ENCODE data around the gene HLA-DRA.

HLA-DRA gene

DNA sequence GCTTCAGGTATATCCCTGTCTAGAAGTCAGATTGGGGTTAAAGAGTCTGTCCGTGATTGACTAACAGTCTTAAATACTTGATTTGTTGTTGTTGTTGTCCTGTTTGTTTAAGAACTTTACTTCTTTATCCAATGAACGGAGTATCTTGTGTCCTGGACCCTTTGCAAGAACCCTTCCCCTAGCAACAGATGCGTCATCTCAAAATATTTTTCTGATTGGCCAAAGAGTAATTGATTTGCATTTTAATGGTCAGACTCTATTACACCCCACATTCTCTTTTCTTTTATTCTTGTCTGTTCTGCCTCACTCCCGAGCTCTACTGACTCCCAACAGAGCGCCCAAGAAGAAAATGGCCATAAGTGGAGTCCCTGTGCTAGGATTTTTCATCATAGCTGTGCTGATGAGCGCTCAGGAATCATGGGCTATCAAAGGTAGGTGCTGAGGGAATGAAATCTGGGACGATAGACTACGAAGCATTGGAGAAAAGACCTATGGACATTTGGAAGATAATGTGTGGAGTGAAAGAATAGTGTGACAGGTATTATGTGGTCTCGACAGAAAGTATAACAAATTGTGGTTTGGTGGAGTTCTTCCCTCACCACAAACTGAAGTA, at the start of gene HLA-DRA:
HLA-DRA (plus strand) TSS at position 286 of the 613 bp plus-strand sequence; CDS start at position 350, 64 bp downstream.
- peak; percentile 29 for DNase-seq

DNA sequence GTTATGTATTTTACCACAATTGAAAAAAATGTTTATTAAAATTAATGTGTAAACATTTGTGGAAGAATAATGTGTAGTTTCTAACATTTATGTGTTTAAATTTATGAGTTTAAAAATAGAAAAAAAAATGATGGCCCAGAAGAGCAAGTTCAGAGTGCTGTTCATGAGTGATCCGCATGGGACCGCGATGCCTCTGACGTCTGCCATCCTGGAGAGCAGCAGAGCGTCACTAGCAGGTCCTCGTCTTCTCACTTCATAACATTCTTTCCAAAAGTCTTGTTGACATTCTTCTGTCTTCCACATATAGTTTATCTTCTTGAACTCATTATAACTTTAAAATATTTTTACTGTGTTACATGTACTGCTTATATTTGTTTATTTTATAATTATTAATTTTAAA, 48.2 kb upstream of the HLA-DRA start:
- DNase-seq, result no peak

DNA sequence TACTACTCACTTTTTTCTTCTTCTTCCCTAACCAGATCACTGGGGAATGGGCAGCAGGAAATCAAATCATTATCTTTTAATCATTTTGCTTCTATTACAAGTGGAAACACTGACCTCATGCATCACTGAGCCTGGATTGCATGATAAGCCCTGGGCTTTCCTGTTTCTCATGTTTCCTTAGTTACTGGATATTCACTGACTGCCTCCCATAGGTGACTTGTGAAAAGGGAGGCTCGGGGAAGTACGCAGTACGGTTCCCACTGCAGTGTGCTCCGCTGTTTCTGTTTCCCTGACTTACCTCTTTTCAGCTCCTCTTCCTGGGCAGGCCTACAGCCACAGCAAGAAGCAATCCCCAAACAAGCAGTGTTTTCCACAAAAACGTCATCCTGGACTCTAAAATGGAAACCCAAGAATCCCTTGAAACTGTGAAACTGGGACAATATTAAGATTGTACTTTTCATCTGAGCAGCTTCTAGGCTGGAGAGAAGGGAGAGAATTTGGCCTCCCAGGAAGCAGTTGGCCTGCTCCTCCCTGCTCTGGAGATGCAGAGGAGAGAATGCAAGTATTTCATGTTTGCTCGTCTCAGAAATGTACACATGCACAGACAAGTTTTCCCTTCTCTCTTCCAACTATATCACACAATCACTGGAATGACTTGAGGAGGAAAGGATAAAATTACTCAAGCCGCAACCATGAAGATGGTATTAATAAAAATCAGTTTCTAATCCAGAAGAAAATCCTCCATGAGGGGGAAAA, 45.8 kb upstream of the HLA-DRA start:
- no peak for DNase-seq

DNA sequence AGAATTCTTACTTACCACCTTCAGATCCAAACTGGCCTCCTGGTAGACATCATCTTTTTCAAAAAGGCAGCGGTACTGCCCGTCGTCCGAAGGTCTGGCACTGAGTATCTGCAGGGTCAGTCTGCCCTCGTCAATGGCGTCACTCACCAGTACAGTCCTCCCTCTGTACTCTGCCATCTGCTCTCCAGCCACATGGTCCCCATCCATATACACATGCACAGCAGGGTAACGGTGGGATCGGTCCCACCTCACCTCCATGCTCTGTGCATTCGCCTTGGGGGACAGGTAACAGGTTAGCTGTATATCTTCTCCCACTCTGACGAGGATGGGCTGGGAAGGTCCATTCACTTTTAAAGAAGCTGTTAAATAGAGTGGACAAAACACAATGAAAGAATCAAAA, 43.7 kb upstream of the HLA-DRA start:
- DNase-seq, result no peak

DNA sequence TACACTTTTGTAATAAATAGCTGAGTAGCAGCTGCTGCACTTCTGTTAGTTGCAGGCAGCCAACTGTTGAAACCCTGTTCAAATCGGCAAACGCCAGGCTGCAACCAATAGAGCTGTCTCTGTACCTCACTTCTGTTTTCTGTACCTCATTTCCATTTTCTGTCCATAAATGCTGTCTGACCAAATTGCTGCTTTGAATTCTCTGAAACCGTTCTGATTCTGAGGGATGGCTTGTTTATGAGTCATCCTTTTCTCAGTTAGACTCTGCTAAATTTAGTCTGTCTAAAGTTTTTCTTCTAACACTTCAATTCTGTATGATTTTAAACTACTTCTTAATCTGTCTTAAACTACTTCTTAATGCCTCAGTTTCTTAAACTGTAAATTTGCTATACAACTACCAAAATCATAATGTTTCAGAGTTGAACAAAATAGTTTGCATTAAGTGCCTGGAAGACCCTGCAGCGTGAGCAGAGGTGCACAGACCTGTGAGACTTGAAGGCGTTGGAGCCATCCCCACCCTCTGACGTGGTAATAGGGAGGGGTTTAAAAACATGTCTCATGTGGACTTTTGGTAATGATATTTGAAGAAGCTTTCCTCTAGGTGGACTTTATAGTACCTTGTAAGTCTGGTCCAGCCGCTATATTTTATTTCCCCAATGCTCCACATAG, 42.3 kb upstream of the HLA-DRA start:
- DNase-seq, result no peak

DNA sequence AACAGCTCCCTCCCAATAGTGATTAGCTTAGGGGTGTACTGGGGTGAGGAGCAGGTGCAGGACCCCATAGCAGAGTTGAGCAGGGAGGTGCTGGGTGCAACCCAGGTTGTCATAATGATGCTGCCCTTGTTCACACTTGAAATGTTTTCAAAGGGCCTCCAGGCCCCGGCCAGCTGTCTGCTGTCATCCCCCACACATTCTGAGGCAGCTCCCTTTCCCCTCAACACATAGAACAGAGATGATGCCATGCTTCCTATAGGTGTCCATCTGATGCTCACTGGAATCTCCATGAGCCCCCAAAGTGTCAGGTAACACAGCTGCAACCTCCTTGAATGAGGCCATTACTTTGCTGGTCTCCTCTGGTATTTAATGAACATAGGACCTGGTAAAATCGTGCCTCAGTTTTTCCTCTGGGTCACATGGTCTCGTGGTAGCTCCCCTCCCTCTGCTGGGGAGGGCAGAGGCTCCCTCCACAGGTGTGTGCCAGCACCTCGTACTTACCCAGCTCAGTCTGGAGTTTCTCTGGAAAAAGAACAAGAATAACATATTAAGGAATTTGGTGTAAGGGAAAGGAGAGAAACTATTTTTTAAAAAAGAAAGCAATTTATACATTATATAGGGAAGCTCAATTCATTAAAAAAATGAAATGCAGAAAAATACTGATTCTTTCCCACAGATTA, 38.3 kb upstream of the HLA-DRA start:
- no peak for DNase-seq

DNA sequence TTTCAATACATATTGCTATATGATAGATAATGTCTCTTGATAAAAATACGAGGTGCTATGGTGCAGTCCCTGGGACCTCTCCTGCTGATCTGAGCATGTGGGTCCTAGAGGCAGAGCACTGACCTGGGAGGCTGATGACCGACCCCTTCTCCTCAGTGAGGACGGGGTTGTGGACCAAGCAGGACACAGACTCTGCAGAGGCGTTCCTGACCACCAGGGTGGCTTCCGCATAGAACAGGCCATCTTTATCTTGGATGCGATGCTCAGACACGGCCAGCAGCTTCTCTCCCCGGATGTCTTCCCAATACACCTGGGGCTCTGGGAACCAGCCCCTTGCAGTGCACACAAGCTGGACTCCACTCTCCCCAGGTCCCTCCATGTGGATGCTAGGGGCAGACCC, 36.9 kb upstream of the HLA-DRA start:
- no peak for DNase-seq

DNA sequence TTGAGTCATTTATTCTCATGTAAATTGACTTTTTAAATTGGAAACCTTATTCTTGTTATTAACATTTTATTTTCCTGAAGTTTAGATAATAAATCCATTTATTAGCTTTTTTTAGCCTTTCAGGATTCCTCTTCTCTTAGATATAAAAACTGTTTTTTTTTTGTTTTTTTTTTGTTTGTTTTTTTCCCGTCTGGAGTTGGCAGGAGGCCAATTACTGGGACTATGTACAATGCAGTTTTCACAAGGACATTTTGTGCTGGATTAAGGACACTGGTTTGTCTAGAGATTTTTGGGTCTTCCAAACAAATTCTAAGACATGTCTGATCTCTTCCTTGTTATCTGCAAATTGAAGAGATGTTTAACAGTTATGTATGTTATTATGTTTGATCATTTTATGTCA, 34.0 kb upstream of the HLA-DRA start:
- DNase-seq, result no peak

DNA sequence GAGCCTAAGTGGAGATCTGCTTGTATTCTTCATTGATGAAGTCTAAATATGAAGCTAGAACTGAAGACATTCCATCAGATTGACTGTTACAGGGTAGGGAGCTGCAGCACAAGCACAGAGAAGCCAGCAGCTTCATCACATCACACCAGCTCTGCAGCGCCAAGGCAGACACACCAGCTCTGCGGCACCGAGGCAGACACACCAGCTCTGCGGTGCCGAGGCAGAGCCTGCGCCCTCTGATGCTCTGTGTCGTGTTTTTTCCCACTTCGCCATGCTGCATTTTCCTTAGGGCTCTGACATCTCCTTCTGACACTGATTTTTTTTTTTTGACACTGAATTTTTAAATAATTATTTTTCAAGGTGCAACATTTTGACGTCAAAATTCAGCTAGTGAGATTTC, 33.5 kb upstream of the HLA-DRA start:
- no peak for DNase-seq

DNA sequence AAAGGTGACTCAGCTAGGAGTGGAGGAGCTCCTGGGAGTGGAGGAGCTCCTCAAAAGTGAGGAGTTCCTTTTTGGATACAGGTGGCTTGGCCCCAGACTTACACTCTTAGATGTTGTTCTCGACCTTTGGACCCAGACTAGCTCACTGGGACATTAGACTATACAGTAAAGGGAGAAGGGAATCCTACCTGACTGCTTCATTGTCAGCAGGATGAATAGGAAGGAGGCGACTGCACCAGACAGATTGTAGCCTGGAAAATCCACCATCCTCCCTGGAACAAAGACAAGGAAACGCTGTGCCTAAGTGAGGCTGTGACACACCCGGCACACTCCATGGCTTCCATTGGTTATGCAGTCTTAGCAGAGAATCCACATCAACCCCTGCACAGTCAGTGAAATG, 32.8 kb upstream of the HLA-DRA start, which contains the start of gene BTNL2:
BTNL2 (minus strand) TSS at position 325 of the 400 bp plus-strand sequence; CDS start at position 267, 58 bp downstream.
- DNase-seq, result no peak

DNA sequence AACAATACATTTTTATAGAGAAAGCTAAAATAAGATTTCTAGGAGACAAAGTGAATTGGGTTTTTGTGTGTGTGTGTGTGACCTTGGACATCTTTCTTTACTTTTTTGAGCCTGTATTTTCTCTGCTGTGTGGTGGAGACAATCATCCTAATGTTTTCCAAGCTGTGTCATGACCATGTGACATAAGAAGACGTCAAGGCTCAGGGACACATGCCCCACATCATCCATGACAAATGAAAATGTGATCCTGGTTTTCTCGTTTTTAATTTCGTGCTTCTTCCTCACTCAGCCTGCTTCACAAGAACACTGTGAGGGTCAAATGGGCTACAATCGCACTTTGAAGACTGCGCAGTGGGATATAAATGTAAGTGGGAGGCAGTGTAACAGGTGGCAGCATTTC, 28.8 kb upstream of the HLA-DRA start:
- no peak for DNase-seq

DNA sequence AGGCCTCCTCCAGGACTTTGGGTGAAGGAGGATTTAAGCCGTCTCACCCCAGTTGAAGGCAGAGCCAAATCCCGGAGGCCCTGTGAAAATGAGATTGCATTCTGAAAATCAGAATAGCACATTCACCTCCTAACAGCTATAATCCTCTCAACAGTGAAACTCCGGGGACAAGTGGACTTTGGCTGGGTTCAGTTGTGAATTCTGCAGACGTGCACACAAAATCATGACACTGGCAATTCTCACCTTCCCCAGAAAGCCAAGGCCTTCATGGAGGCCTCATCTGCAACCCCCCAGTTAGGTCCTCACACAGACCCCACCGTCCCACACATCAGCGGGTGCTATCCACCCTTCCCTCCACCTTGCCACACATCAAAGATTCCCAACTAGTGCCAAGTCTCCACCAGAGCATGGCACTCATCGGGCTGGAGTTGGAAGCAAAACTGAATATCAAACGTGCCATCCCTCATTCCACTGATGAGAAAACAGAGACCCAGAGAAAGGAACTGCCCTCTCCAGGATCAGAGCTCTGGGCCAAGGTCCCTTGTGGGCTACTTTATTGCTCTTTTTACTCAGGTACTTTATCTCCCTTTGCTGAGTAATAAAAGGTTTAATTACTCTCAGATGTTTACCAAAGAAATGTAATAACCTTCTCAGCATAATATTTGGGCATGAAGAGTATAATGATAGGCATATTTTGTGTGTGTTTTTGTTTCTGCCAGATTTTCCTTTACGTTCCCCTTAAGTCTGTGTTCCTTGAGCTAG, 27.9 kb upstream of the HLA-DRA start:
- DNase-seq, result no peak

DNA sequence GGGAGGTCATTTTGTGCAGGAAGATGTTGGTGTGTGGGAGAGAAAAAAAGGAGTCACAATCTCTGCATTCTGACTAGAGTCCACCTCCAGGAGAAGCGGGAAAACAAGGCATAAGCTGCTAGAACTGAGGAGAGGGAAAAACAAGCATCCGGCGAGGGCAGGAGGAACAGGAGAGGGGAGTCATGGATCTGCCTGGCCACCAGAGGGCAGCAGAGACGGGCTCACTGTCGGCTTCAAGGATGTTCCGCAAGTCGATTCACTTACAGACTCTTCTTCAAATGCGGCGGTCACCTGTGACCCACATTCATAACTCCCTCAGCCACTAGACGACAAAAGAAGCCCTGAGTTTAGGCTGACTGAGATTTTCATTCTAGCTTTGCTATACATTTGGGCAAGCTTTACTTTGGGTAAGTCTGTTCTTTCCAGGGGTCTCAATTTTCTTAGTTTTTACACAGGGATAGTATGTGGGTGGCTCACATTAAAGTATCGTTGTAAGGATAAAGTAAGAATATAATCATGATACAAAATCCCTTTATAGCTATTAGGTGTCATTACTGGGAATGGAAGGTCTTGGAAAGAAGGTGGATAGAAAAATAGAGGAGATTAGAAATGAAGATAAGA, 26.1 kb upstream of the HLA-DRA start:
- peak; percentile 84 for DNase-seq

DNA sequence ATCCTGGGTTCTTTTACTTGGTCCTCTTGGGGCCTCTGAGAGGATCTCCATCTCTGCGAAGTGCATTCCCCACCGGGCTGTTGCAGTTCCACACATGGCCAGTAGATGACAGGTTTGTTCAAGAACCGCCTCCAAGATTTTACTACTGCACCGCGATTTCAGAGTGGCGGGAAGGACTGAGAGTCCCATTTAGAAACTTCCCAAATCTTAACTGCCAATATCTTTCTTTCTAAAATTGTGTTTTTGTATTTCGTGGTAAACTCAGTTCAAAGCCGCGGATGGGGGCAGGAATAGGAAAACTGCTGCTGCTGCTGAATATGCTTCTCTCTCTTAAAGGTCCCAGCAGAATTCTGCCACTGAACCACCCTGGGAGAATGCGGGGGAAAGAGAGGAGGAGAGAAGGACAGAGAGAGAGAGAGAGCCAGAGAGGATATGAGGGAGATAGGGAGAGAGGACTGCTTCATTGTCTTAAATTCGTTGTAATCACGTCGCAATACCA, 24.1 kb upstream of the HLA-DRA start:
- DNase-seq, result peak; percentile 78

DNA sequence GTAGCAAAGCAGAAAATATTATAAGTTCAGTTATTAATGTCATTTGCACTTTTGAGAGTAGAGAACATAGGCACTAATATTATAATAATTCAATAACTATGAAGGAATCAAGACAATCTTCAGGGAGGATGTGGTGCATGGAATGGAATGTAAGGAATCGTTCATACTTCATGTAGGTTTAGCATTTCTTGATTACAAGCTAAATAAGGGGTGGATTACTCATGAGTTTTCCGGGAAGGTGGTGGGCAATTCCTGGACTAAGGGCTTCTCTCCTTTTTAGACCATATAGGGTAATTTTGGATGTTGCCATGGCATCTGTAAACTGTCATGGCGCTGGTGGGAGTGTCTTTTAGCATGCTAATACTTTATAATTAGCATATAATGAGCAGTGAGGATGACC, 23.7 kb upstream of the HLA-DRA start:
- no peak for DNase-seq

DNA sequence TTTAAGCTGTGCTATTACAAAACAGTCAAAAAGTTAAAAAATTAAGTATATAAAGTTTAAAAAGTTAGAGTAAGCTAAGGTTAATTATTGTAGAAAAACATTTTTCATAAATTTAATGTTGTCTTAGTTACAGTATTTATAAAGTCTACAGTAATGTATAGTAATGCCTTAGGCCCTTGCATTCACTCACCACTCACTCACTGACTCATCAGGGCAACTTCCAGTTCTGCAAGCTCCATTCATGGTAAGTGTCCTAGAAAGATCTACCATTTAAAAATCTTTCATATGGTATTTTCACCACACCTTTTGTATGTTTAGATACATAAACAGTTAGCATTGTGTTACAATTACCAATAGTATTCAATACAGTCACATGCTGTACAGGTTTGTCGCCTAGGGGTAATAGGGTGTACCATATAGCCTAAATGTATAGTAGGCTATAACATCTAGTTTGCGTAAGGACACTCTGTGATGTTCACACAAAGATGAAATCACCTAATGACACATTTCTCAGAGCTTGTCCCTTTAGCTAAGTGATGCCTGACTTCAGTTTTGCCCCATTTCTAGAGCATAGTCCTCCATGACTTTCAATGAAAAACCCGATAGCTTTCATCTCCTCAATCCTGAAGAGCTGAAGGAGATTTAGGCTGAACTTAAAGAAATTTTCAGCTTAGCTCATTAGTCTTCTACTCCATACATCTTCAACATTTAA, 14.9 kb upstream of the HLA-DRA start:
- DNase-seq, result no peak

DNA sequence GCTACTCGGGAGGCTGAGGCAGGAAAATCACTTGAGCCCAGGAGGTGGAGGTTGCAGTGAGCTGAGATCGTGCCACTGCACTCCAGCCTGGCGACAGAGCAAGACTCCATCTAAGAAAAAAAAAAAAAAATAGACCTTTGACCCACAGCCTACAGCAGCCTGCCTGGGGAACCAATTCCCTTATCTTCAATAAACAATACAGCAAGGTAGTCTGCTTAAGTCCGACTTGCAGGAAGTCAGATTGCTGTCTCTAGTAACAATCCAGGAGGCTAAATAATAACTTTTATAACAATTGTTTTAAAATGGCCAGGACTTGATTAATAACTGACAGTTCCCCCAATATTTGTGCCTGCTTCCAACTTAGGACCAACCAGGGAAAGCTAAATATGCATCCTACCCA, 13.3 kb upstream of the HLA-DRA start:
- no peak for DNase-seq

DNA sequence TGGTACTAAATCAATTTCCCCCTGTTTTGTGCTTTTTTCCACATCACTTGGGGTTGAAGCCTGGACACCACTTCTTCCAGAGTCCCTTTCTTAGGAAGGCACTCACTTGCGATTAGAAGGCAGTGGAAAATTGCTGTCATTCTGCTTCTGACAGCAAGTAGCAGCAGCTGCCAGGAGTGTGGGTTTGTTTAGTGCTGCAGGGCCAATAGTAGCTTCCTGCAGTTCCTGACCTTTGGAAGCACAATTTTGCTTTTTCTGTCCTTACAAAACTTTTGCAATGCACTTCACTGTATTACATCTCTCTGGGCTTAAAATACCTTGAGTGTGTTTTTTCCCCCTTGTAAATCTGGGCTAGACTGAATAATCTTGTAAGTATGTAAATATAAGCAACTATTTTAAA, 12.5 kb upstream of the HLA-DRA start:
- DNase-seq, result no peak

DNA sequence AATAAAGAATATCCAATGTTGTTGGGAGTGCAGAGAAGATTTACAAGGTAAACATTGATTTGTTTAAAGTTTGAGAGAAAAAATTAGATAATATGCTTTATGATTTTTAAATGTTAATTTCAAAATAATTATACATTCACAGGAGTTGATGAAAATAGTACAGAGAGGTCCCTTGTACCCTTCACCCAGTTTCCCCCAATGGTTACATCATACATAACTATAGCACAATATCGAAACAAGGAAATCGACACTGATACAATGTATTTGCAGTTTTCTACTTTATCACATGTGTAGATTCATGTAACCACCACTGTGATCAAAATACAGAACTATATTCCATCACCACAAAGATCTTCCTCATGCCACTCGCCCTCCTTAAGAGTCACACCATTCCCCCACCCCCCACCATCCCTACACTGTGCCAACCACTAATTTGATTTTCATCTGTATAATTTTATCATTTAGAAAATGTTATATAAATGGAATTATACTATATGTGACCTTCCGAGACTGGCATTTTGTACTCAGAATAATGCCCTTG, 11.7 kb upstream of the HLA-DRA start:
- no peak for DNase-seq

DNA sequence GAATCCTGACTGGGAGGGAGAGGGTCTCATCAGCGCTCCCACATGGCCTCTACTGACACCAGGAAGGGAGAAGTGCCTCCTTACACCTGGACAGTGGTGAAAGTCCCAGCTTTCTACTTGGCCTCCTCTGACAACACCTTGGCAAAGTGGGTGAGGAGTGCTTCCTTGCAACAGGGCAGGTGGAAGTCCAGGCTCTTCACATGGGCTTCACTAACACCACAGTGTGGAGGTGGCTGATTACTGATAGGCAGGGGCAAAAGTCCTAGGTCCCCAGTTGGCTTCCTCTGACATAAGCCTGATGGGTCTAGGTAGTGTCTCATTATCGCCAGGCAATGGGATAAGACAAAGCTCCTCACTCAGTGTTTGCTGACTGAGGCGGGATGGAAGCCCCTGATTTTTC, 9.5 kb upstream of the HLA-DRA start:
- no peak for DNase-seq

DNA sequence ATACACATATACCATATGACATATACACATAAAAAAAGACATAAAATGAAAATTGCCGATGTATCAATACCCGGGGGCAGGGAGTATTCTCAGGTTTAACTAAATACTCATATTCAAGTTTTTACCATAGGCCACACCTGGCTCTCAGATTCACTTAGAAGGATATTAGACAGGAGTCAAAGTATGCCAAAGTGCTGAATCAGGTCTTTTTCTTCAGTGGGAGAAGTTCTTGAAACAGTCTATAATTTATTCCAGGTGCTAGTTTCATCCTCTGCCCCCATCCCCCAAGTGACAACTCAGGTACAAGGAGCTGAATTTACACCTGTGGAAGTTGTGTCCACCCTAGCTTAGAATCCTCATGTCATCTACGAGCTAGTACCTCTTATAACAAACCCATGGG, 8.5 kb upstream of the HLA-DRA start:
- no peak for DNase-seq

All from activated T-cell treated with anti-CD3 and anti-CD28 coated beads, Interleukin-2, amount 50 U/mL, for 1 hour (primary cell).